Activated CD8-positive, alpha-beta T cell treated with anti-CD3 and anti-CD28 coated beads, Interleukin-2, amount 10 ng/mL, durations not matched to agents 7 days and 5 days (primary cell): ENCODE data around the gene AGFG2. TPM values are rescaled to one million over a fixed set of nuclear protein-coding genes. Genes with fewer than 3 reads are reported as not detected.
A peak's percentile ranks its signal among the peaks of the same experiment; 100 is the strongest.
"Not testable (repeated sequence)": the region's sequence is repeated elsewhere in the genome, so short reads cannot be mapped to it uniquely, and the experiment has no call there.

Source experiments
- ATAC-seq: fragments of 150-1000 bp; cut with Tn5 transposase; one replicate; pipeline ENCODE4 v1.10.0; 2021; ENCODE audit warnings: moderate library complexity
- CTCF ChIA-PET: fragments of 350-600 bp; sonication (Branson Sonifier 250); formaldehyde crosslinking; loops from one replicate; lab custom pipeline; 2021; ENCODE audit warnings: antibody characterized with exemption; lab: Charles Lee
- POLR2A ChIA-PET: fragments of 350-600 bp; sonication (Branson Sonifier 250); formaldehyde crosslinking; loops from one replicate; lab custom pipeline; 2021; ENCODE audit warnings: antibody characterized with exemption; lab: Charles Lee
- DNase-seq: peaks from one replicate; pipeline ENCODE4 v3.0.0-alpha.2; 2020
- H3K27ac Mint-ChIP-seq: one replicate; pipeline ENCODE4 v1.8.0; 2021; ENCODE audit warnings: mild to moderate bottlenecking, mixed read lengths
- H3K27me3 Mint-ChIP-seq: one replicate; pipeline ENCODE4 v1.8.0; 2021; ENCODE audit warnings: low read depth, mixed read lengths
- H3K36me3 Mint-ChIP-seq: one replicate; pipeline ENCODE4 v1.8.0; 2021; ENCODE audit warnings: low read depth, mixed read lengths
- H3K4me1 Mint-ChIP-seq: one replicate; pipeline ENCODE4 v1.8.0; 2021; ENCODE audit warnings: low read depth, mixed read lengths
- H3K4me3 Mint-ChIP-seq: one replicate; pipeline ENCODE4 v1.8.0; 2021; ENCODE audit warnings: mild to moderate bottlenecking, mixed read lengths
- H3K9me3 Mint-ChIP-seq: one replicate; pipeline ENCODE4 v1.8.0; 2022; ENCODE audit warnings: mixed read lengths; ENCODE audit not compliant: insufficient read depth
- total RNA-seq, 2 experiments: library from RNA; stranded (reverse); gene quantifications; one replicate each; pipeline ENCODE4 v1.2.3, GENCODE V29; 2021

Gene AGFG2
- total RNA-seq, 2 experiments from 2014 or later = 43.0 to 46.0 TPM

- POLR2A ChIA-PET = interaction anchor here (1.4 to 1.9 kb wide), 2 partner anchors 115 to 442 kb away, joined by 4 to 5 read pairs; partner anchors contain the start of genes AP4M1 and ZCWPW1
- peak overlapping the region; percentile 36 for H3K4me3 Mint-ChIP-seq
- ATAC-seq (no peak), DNase-seq (no peak)
- H3K27ac Mint-ChIP-seq = peak overlapping the region; percentile 87
- no peaks in the 10 kb centered on the region for H3K27me3 Mint-ChIP-seq
- peaks cover 92% of the 10 kb centered on the region for H3K4me1 Mint-ChIP-seq
- peaks cover 38% of the 10 kb centered on the region for H3K36me3 Mint-ChIP-seq
- H3K9me3 Mint-ChIP-seq = no peaks in the 10 kb centered on the region
- CTCF ChIA-PET = interaction anchor here (0.7 to 11.8 kb wide), 6 partner anchors 16 to 162 kb away, joined by 3 to 213 read pairs (median 6); partner anchors contain the start of gene POP7
These were observed 4.6 kb downstream of the AGFG2 start for GRCh38 chr7:100543586-100543985.

DNA sequence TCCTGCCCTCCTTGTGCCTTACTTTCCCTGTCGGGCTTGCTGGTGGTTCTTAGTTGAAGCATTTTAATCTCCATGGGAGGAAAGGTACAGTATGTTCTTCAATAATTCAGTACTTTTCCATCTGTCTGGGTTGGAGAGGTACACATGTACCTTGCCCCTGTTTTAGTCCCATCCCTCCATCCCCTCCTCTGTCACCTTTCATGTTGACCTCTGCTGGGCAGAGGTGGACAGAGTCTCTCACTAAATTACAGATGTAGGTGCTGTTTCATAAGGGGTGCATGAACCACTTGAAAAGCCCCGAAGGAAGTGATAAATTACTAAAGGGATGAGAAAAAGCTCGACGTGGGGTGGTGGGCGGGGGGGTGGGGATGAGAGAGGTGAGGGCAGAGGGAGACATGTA, 5.4 kb downstream of the AGFG2 start:
- no peak for ATAC-seq

GRCh38 chr7:100544967-100545359, 6.0 kb downstream of the AGFG2 start:
- DNase-seq = no peak
- ChIA-PET CTCF (interaction anchor here (0.7 to 11.8 kb wide), 8 partner anchors 15 to 161 kb away, joined by 3 to 213 read pairs (median 4); partner anchors contain the start of genes FBXO24, LRCH4 and POP7), POLR2A (interaction anchor here (0.8 to 2.2 kb wide), 4 partner anchors 38 to 443 kb away, joined by 3 to 12 read pairs (median 4); partner anchors contain the start of genes AP4M1 and TSC22D4)
- H3K9me3 Mint-ChIP-seq = no peaks in the 10 kb centered on the region
- H3K27me3 Mint-ChIP-seq = no peaks in the 10 kb centered on the region
- peak overlapping the region; percentile 87 for H3K27ac Mint-ChIP-seq
- peaks cover 42% of the 10 kb centered on the region for H3K36me3 Mint-ChIP-seq
- H3K4me3 Mint-ChIP-seq = peak overlapping the region; percentile 57
- H3K4me1 Mint-ChIP-seq = peaks cover 97% of the 10 kb centered on the region
- no peak for ATAC-seq

More for the DNA sequence above, 5.4 kb downstream of the AGFG2 start:
- peak overlapping the region; percentile 57 for H3K4me3 Mint-ChIP-seq
- peaks cover 97% of the 10 kb centered on the region for H3K4me1 Mint-ChIP-seq
- no peaks in the 10 kb centered on the region for H3K27me3 Mint-ChIP-seq
- no peaks in the 10 kb centered on the region for H3K9me3 Mint-ChIP-seq
- peak overlapping the region; percentile 87 for H3K27ac Mint-ChIP-seq
- POLR2A ChIA-PET = interaction anchor here (1.9 kb wide), 1 partner anchor 443 kb away, joined by 4 read pairs; the partner anchor contains the start of gene AP4M1
- H3K36me3 Mint-ChIP-seq = peaks cover 40% of the 10 kb centered on the region
- DNase-seq = no peak
- CTCF ChIA-PET = interaction anchor here (0.7 to 11.8 kb wide), 8 partner anchors 16 to 161 kb away, joined by 3 to 213 read pairs (median 4); partner anchors contain the start of gene POP7

- Mint-ChIP-seq H3K4me1 (peaks cover 97% of the 10 kb centered on the region), H3K27me3 (no peaks in the 10 kb centered on the region), H3K36me3 (peaks cover 45% of the 10 kb centered on the region), H3K4me3 (peak overlapping the region; percentile 57), H3K27ac (peak overlapping the region; percentile 87), H3K9me3 (no peaks in the 10 kb centered on the region)
- DNase-seq (peak; percentile 55), ATAC-seq (peak; percentile 55)
- ChIA-PET POLR2A (interaction anchor here (0.8 to 2.2 kb wide), 4 partner anchors 38 to 444 kb away, joined by 3 to 12 read pairs (median 4); partner anchors contain the start of genes AP4M1 and TSC22D4), CTCF (interaction anchor here (0.8 to 11.8 kb wide), 6 partner anchors 15 to 146 kb away, joined by 3 to 213 read pairs (median 7); partner anchors contain the start of genes FBXO24 and LRCH4)
These were observed 6.5 kb downstream of the AGFG2 start for GRCh38 chr7:100545360-100546128.

DNA sequence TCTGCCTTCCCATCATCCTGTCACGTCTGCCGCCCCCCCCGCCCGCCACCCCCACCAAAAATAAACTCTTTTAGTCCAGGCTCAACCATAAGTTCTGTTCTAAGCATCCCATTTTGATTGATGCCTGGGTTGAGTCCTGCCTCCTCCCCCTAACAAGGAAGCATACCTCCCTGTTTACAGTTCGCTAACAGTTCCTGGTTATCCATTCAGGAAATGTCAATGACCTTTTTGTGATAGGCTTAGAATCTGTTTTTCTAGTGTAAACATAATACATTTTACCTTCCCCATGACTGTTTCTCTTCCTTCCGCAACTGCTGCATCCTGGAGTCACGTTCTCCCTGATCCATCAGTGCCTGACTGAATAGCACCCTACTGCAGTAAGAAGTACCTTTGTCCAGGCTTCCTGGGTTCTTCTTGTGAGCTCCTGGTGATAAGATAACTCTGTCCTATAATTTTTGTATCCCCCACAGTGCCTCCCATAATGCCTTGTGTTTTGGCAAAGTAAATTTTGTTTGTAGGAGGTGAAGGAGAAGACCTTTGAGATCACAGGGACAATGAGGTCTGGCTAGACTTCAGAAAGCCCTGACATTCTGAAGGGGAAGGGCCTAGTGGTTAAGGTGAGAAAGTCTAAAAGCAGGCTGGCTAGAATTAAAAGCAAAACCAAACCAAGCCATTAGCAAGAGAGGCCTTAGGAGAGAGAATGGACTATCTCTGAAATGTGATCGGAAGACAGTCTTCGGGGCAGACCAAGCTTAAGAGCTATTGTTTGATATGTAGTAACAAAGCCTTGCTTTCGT, 7.3 kb downstream of the AGFG2 start:
- H3K36me3 Mint-ChIP-seq = peaks cover 42% of the 10 kb centered on the region
- ATAC-seq = peak; percentile 56
- H3K27ac Mint-ChIP-seq = peak overlapping the region; percentile 87
- CTCF ChIA-PET = interaction anchor here (0.8 to 11.8 kb wide), 9 partner anchors 14 to 160 kb away, joined by 3 to 213 read pairs (median 5); partner anchors contain the start of gene POP7
- H3K4me1 Mint-ChIP-seq = peaks cover 92% of the 10 kb centered on the region
- H3K9me3 Mint-ChIP-seq = no peaks in the 10 kb centered on the region
- peak; percentile 52 for DNase-seq
- H3K27me3 Mint-ChIP-seq = no peaks in the 10 kb centered on the region
- peak overlapping the region; percentile 57 for H3K4me3 Mint-ChIP-seq
- POLR2A ChIA-PET = interaction anchor here (0.8 to 2.2 kb wide), 4 partner anchors 68 to 160 kb away, joined by 3 to 12 read pairs (median 3); partner anchors contain the start of genes MEPCE, POP7, TSC22D4 and ZCWPW1

GRCh38 chr7:100546926-100547800, 8.2 kb downstream of the AGFG2 start:
- no peak for ATAC-seq
- peak overlapping the region; percentile 87 for H3K27ac Mint-ChIP-seq
- H3K27me3 Mint-ChIP-seq = no peaks in the 10 kb centered on the region
- H3K9me3 Mint-ChIP-seq = no peaks in the 10 kb centered on the region
- POLR2A ChIA-PET = interaction anchor here (0.8 to 2.2 kb wide), 5 partner anchors 8 to 159 kb away, joined by 3 to 12 read pairs (median 6); partner anchors contain the start of genes AGFG2, FBXO24, LRCH4 and MEPCE
- CTCF ChIA-PET = interaction anchor here (0.8 to 11.8 kb wide), 9 partner anchors 9 to 159 kb away, joined by 3 to 213 read pairs (median 4); partner anchors contain the start of genes AGFG2 and POP7
- H3K4me1 Mint-ChIP-seq = peaks cover 84% of the 10 kb centered on the region
- DNase-seq = no peak
- peak overlapping the region; percentile 57 for H3K4me3 Mint-ChIP-seq
- H3K36me3 Mint-ChIP-seq = peaks cover 41% of the 10 kb centered on the region

- H3K27me3 Mint-ChIP-seq = no peaks in the 10 kb centered on the region
- H3K9me3 Mint-ChIP-seq = no peaks in the 10 kb centered on the region
- ChIA-PET POLR2A (interaction anchor here (1.5 to 2.2 kb wide), 3 partner anchors 9 to 158 kb away, joined by 3 to 7 read pairs (median 6); partner anchors contain the start of genes AGFG2, FBXO24, LRCH4 and POP7), CTCF (interaction anchor here (0.8 to 11.8 kb wide), 9 partner anchors 9 to 144 kb away, joined by 3 to 213 read pairs (median 5); partner anchors contain the start of gene AGFG2)
- H3K4me1 Mint-ChIP-seq = peaks cover 77% of the 10 kb centered on the region
- no peak for ATAC-seq
- H3K4me3 Mint-ChIP-seq = peak overlapping the region; percentile 57
- no peak for DNase-seq
- peak overlapping the region; percentile 87 for H3K27ac Mint-ChIP-seq
- peaks cover 40% of the 10 kb centered on the region for H3K36me3 Mint-ChIP-seq
These were observed 8.9 kb downstream of the AGFG2 start for GRCh38 chr7:100547872-100548271.

GRCh38 chr7:100548446-100548845, 9.4 kb downstream of the AGFG2 start:
- H3K9me3 Mint-ChIP-seq, ATAC-seq, DNase-seq, H3K27me3 Mint-ChIP-seq: not testable (repeated sequence)
- peak overlapping the region; percentile 87 for H3K27ac Mint-ChIP-seq
- POLR2A ChIA-PET = interaction anchor here (0.6 to 2.2 kb wide), 4 partner anchors 10 to 326 kb away, joined by 3 to 7 read pairs (median 4); partner anchors contain the start of genes AGFG2, FBXO24, LRCH4 and SRRT
- H3K4me3 Mint-ChIP-seq = peak overlapping the region; percentile 46
- CTCF ChIA-PET = interaction anchor here (1.0 to 11.8 kb wide), 7 partner anchors 9 to 144 kb away, joined by 3 to 213 read pairs (median 5); partner anchors contain the start of gene AGFG2
- peaks cover 72% of the 10 kb centered on the region for H3K4me1 Mint-ChIP-seq
- peaks cover 42% of the 10 kb centered on the region for H3K36me3 Mint-ChIP-seq

DNA sequence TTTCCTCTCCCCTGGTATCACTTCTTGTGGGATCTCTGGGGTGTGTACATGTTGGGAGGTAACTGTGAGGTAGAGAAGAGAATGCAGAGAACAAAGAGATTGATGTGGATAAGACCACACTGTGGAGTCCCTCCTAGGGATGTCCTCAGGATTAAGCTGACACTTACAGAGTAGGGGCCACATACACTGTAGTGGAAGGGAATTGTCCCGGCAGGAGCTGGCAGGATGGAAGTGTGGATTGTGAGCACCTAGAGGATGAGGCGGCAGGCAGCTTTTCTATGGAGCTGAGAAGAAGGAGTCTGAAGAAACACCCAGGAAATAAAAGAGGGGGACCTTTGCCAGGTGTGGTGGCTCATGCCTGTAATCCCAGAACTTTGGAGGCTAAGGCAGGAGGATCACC, 13.5 kb downstream of the AGFG2 start:
- Mint-ChIP-seq H3K27ac (peak overlapping the region; percentile 27), H3K4me1 (peaks cover 35% of the 10 kb centered on the region), H3K27me3 (no peaks in the 10 kb centered on the region), H3K9me3 (no peaks in the 10 kb centered on the region), H3K4me3 (no peak overlapping the region), H3K36me3 (peaks cover 56% of the 10 kb centered on the region)
- ATAC-seq = no peak
- POLR2A ChIA-PET = no interaction called here
- CTCF ChIA-PET = interaction anchor here (1.1 to 4.4 kb wide), 3 partner anchors 12 to 151 kb away, joined by 3 to 18 read pairs (median 3); no protein-coding TSS in a partner anchor
- no peak for DNase-seq

- peaks cover 54% of the 10 kb centered on the region for H3K36me3 Mint-ChIP-seq
These were observed 14.0 kb downstream of the AGFG2 start for GRCh38 chr7:100553032-100553431.

More at GRCh38 chr7:100553032-100553431, 14.0 kb downstream of the AGFG2 start:
- no peaks in the 10 kb centered on the region for H3K9me3 Mint-ChIP-seq
- POLR2A ChIA-PET = no interaction called here
- no peak overlapping the region for H3K4me3 Mint-ChIP-seq
- no peaks in the 10 kb centered on the region for H3K27me3 Mint-ChIP-seq
- no peak for ATAC-seq
- no peak overlapping the region for H3K27ac Mint-ChIP-seq
- peaks cover 30% of the 10 kb centered on the region for H3K4me1 Mint-ChIP-seq
- DNase-seq = no peak
- CTCF ChIA-PET = interaction anchor here (1.1 to 4.4 kb wide), 4 partner anchors 12 to 151 kb away, joined by 3 to 18 read pairs (median 4); no protein-coding TSS in a partner anchor
